GM12878 (cell line): ENCODE results near the gene MORN4. TPM values are rescaled to one million over a fixed set of nuclear protein-coding genes. Genes with fewer than 3 reads are reported as not detected.
A peak's percentile ranks its signal among the peaks of the same experiment; 100 is the strongest.

ENCODE experiments used
- ATAC-seq: fragments of 200-7000 bp; cut with Tn5 transposase; 3 replicates; pipeline ENCODE4 v1.9.1; 2020; ENCODE audit warnings: mild to moderate bottlenecking, moderate library complexity
- BruUV-seq: library from RNA; stranded (reverse); fragments of 400-500 nt; replicated peaks from 2 replicates; lab custom pipeline; 2021; lab: Mats Ljungman, UMichigan
- CTCF ChIA-PET: fragments of 300-600 bp; sonication (Branson Sonifier 250); formaldehyde crosslinking; extraction: SDS; loops from one replicate; lab custom pipeline; 2021; ENCODE audit warnings: inconsistent platforms; lab: Yijun Ruan, JAX
- POLR2A ChIA-PET: fragments of 350-600 bp; formaldehyde crosslinking; extraction: SDS; loops from one replicate; lab custom pipeline; 2021; ENCODE audit warnings: inconsistent platforms; lab: Charles Lee
- RAD21 ChIA-PET: fragments of 300-600 bp; sonication (Branson Sonifier 250); formaldehyde crosslinking; loops from one replicate; lab custom pipeline; 2023; ENCODE audit warnings: antibody characterized with exemption; ENCODE audit not compliant: unreplicated experiment; lab: Charles Lee
- SMC1A ChIA-PET: fragments of 300-600 bp; sonication (Branson Sonifier 250); formaldehyde crosslinking; loops from one replicate; lab custom pipeline; 2023; ENCODE audit not compliant: unreplicated experiment, uncharacterized antibody; lab: Charles Lee
- DNase-seq: peaks from one replicate; pipeline ENCODE4 v3.0.0-alpha.2; 2011; ENCODE audit warnings: low read depth, low spot score
- FAIRE-seq: peaks from 3 replicates; lab custom pipeline; 2011; peaks lifted over from hg19 to GRCh38; lab: Jason Lieb, UNC
- H2AFZ ChIP-seq: 2 replicates; pipeline ENCODE4 v1.6.0; 2011; ENCODE audit warnings: low read depth, low read length, control low read depth; ENCODE audit not compliant: control insufficient read depth
- H3K27ac ChIP-seq: 2 replicates; pipeline ENCODE4 v1.5.1; 2011; ENCODE audit warnings: control low read depth; ENCODE audit not compliant: control insufficient read depth, insufficient read depth
- H3K27me3 ChIP-seq, 2 experiments: replicated peaks in 1 of 2; 2 replicates each; pipeline versions ENCODE4 v1.6.0 to v1.6.1; 2011; ENCODE audit warnings: low read length in 1 of 2; ENCODE audit not compliant: control insufficient read depth in 2 of 2, insufficient read depth in 2 of 2
- H3K36me3 ChIP-seq, 2 experiments: 2 replicates each; pipeline ENCODE4 v1.5.1; 2011; ENCODE audit warnings: low read length in 1 of 2; ENCODE audit not compliant: control insufficient read depth in 2 of 2, insufficient read depth in 2 of 2
- H3K4me1 ChIP-seq: 2 replicates; pipeline ENCODE4 v1.6.1; 2011; ENCODE audit warnings: mild to moderate bottlenecking, low read length, moderate library complexity, mixed read lengths; ENCODE audit not compliant: control insufficient read depth, insufficient read depth
- H3K4me2 ChIP-seq: 2 replicates; pipeline ENCODE4 v1.6.0; 2011; ENCODE audit warnings: control low read depth; ENCODE audit not compliant: control insufficient read depth, insufficient read depth
- H3K4me3 ChIP-seq: fragments of 200-600 bp; sonication (generic); 2 replicates; pipeline ENCODE4 v1.5.1; 2016
- H3K79me2 ChIP-seq: 2 replicates; pipeline ENCODE4 v1.6.0; 2011; ENCODE audit warnings: low read length; ENCODE audit not compliant: control insufficient read depth, insufficient read depth
- H3K9ac ChIP-seq: 2 replicates; pipeline ENCODE4 v1.8.0; 2011; ENCODE audit warnings: low read length, control low read depth, mixed read lengths; ENCODE audit not compliant: control insufficient read depth, insufficient read depth
- H3K9me3 ChIP-seq: replicated peaks from 3 replicates; pipeline ENCODE4 v1.5.1; 2011; ENCODE audit warnings: mild to moderate bottlenecking, low read length; ENCODE audit not compliant: control insufficient read depth, insufficient read depth
- H4K20me1 ChIP-seq: 2 replicates; pipeline ENCODE4 v1.6.0; 2011; ENCODE audit not compliant: control insufficient read depth, insufficient read depth
- CEBPB ChIP-seq, 2 experiments: fragments of 150-350 bp in 1 of 2; IDR thresholded peaks; 2 replicates each; pipeline ENCODE4 v1.6.1; 2012 to 2014; ENCODE audit warnings: low read depth in 2 of 2, low read length in 2 of 2, borderline replicate concordance in 1 of 2, inconsistent platforms in 1 of 2
- EP300 ChIP-seq, 2 experiments: fragments of 150-350 bp in 1 of 2; IDR thresholded peaks; 2 replicates each; pipeline ENCODE4 v1.6.1; 2011 to 2012; ENCODE audit warnings: low read depth in 2 of 2, low read length in 2 of 2, borderline replicate concordance in 1 of 2, improper control_type of control experiment in 1 of 2, inconsistent platforms in 1 of 2; ENCODE audit not compliant: control insufficient read depth in 1 of 2
- FOS ChIP-seq: IDR thresholded peaks from 3 replicates; pipeline ENCODE4 v1.6.1; 2011; ENCODE audit warnings: borderline replicate concordance; ENCODE audit not compliant: insufficient read length; ENCODE audit errors: extremely low read depth
- HDGF ChIP-seq: fragments of 450-650 bp; IDR thresholded peaks from 2 replicates; pipeline ENCODE4 v1.6.1; 2016; ENCODE audit warnings: antibody characterized with exemption
- IRF4 ChIP-seq: IDR thresholded peaks from 2 replicates; pipeline ENCODE4 v1.6.1; 2011; ENCODE audit warnings: low read depth, low read length
- KLF5 ChIP-seq: fragments of 450-650 bp; IDR thresholded peaks from 2 replicates; pipeline ENCODE4 v1.6.1; 2014; ENCODE audit warnings: mild to moderate bottlenecking; ENCODE audit not compliant: partially characterized antibody
- NR2C2 ChIP-seq: IDR thresholded peaks from 2 replicates; pipeline ENCODE4 v1.6.1; 2011; ENCODE audit warnings: borderline replicate concordance, low read depth; ENCODE audit not compliant: control insufficient read depth, insufficient read length
- RAD51 ChIP-seq: fragments of 450-650 bp; IDR thresholded peaks from 2 replicates; pipeline ENCODE4 v1.6.1; 2016; ENCODE audit warnings: moderate library complexity, mild to moderate bottlenecking, inconsistent platforms
- RBBP5 ChIP-seq: fragments of 200-600 bp; sonication (generic); conservative IDR thresholded peaks from 2 replicates; pipeline ENCODE4 v1.6.1; 2016
- RUNX3 ChIP-seq: IDR thresholded peaks from 2 replicates; pipeline ENCODE4 v1.6.1; 2012; ENCODE audit warnings: low read length, inconsistent platforms
- SP1 ChIP-seq: IDR thresholded peaks from one replicate; pipeline ENCODE4 v1.6.1; 2011; ENCODE audit warnings: low read depth, low read length
- STAT3 ChIP-seq: IDR thresholded peaks from 2 replicates; pipeline ENCODE4 v1.6.1; 2011; ENCODE audit warnings: low read depth, low read length, improper control_type of control experiment
- WGBS: methylation state at CpG from one replicate; pipeline ENCODE4 v1.1.6; 2016; ENCODE audit warnings: low lambda C conversion rate; ENCODE audit not compliant: insufficient replicate concordance, insufficient coverage; ENCODE audit errors: missing lambda C conversion rate; 5-methylcytosine and 5-hydroxymethylcytosine counted together
- in situ Hi-C: fragments of 300-500 bp; cut with MboI; formaldehyde crosslinking; loops from 9 replicates; pipeline ENCODE4 v1.14.3; 2018; ENCODE audit warnings: mixed read lengths
- intact Hi-C: fragments of 100-400 bp; cut with micrococcal nuclease; formaldehyde crosslinking; loops from one replicate; pipeline ENCODE4 v1.14.2; 2022; ENCODE audit not compliant: unreplicated experiment
- polyA plus RNA-seq, 11 experiments: library from polyadenylated mRNA; depleted of rRNA in 4 of 11; unstranded in 6 of 11; stranded (reverse) in 5 of 11; fragments of >200 nt; fragmentation: Nextera tagmentation in 4 of 11; fragmentation: Illumina TruSeq in 1 of 11; extraction: Ambion mirVana in 4 of 11; extraction: Trizol in 1 of 11; gene quantifications; 1 replicate in 1 of 11; 2 replicates in 10 of 11; pipeline versions ENCODE4 v1.2.1 to v1.2.3, GENCODE V29; 2011 to 2016; ENCODE audit warnings: inconsistent platforms in 2 of 11, missing spikeins in 2 of 11, low read depth in 1 of 11
- total RNA-seq, 4 experiments: library from RNA; depleted of rRNA in 3 of 4; stranded (reverse); fragments of >200 nt in 3 of 4; fragmentation: Illumina TruSeq in 1 of 4; extraction: Trizol in 1 of 4; gene quantifications; 2 replicates each; pipeline versions ENCODE4 v1.2.1 to v1.2.3, GENCODE V29; 2013 to 2021
- TF ChIP-seq, protein P1 (sequence below): IDR thresholded peaks from 2 replicates; pipeline ENCODE4 v1.6.1; 2012; ENCODE audit warnings: low read length, inconsistent platforms
- TF ChIP-seq, protein P2 (sequence below): fragments of 450-650 bp; formaldehyde crosslinking; IDR thresholded peaks from 2 replicates; pipeline ENCODE4 v1.5.0; 2022; ENCODE audit warnings: mild to moderate bottlenecking, missing genetic modification characterization

The MORN4 gene
- total and polyA plus RNA-seq, 10 of the 15 experiments (the other 5 are each of a cell fraction or from before 2014, with no cell fraction given): 1.3 to 5.5 (median 2.6) TPM

DNA sequence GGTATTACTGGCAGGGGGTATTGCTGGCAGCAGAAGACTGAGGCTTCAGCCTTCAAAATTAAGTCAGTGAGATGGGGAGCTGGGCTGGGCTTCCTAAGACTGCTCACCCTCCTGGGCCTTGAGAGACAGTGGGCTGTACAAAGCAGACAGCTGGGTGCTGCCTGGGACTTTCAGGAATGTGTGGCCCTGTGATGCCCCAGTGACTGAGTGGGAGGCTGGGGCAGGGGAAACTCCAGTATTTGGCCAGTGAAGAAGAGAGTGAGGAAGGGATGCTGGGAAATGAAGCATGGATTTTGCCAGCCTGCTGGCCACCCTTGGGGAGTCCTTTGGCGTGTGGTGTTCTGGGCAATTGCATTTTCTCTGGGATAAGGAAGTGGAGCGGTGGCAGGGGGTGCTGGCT is 60.3 kb downstream of the MORN4 start:
- 46% methylated on average over 2 of the region's 2 CpGs for WGBS
- no peak for FAIRE-seq

GRCh38 chr10:97572214-97572989 is 60.9 kb downstream of the MORN4 start, which contains the start of gene ANKRD2:
Gene ANKRD2 (plus strand): TSS chr10:97572779. CDS start chr10:97572789, 10 bp downstream.
- RAD21 ChIA-PET: interaction anchor here (0.9 to 2.3 kb wide), 11 partner anchors 14 to 129 kb away, joined by 3 to 8 read pairs (median 3); partner anchors contain the start of gene AVPI1
- DNase-seq: no peak
- SMC1A ChIA-PET: interaction anchor here (0.8 to 1.9 kb wide), 8 partner anchors 9 to 160 kb away, joined by 3 to 9 read pairs (median 4); partner anchors contain the start of gene HOGA1
- H3K4me3 ChIP-seq: no peak within 1 kb of the TSS
- H3K27ac ChIP-seq: no peak within 1 kb of the TSS
- H3K4me2 ChIP-seq: no peak within 1 kb of the TSS
- no peaks in the 10 kb centered on the region for H4K20me1 ChIP-seq
- CTCF ChIA-PET: interaction anchor here (0.6 to 3.9 kb wide), 30 partner anchors 10 to 159 kb away, joined by 3 to 29 read pairs (median 4); partner anchors contain the start of genes AVPI1 and HOGA1
- H2AFZ ChIP-seq: no peak within 1 kb of the TSS
- WGBS: 55% methylated on average over 16 of the region's 16 CpGs
- peak; percentile 97 for ATAC-seq
- no peaks in the 10 kb centered on the region for H3K36me3 ChIP-seq
- peak; percentile 76 for FAIRE-seq
- POLR2A ChIA-PET: interaction anchor here (0.6 kb wide), 1 partner anchor 62 kb away, joined by 5 read pairs; no protein-coding TSS in a partner anchor
- H3K4me1 ChIP-seq: no peaks in the 10 kb centered on the region
- intact Hi-C loops: loop anchor here (1.0 to 2.0 kb wide), 2 partner anchors 40 to 158 kb away; no protein-coding TSS in a partner anchor
- no TSS peak for BruUV-seq
- H3K79me2 ChIP-seq: no peaks in the 10 kb centered on the region
- H3K9me3 ChIP-seq: no peaks in the 10 kb centered on the region
- no peak within 1 kb of the TSS for H3K9ac ChIP-seq
- in situ Hi-C loops: no loop called here
- H3K27me3 ChIP-seq: no peaks in the 10 kb centered on the region
- TF ChIP-seq CEBPB (IDR thresholded peaks at IDR 0.05; ENCODE audit: borderline replicate concordance in 1 of 2, low read depth in 2 of 2, low read length in 2 of 2) (no peak), KLF5 (no peak), RAD51 (no peak), HDGF (0 out of 2 replicates have a peak, but pooled peaks have one; percentile 75)
- TF ChIP-seq, protein P1, sequence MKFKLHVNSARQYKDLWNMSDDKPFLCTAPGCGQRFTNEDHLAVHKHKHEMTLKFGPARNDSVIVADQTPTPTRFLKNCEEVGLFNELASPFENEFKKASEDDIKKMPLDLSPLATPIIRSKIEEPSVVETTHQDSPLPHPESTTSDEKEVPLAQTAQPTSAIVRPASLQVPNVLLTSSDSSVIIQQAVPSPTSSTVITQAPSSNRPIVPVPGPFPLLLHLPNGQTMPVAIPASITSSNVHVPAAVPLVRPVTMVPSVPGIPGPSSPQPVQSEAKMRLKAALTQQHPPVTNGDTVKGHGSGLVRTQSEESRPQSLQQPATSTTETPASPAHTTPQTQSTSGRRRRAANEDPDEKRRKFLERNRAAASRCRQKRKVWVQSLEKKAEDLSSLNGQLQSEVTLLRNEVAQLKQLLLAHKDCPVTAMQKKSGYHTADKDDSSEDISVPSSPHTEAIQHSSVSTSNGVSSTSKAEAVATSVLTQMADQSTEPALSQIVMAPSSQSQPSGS: no peak
- TF ChIP-seq, protein P2, sequence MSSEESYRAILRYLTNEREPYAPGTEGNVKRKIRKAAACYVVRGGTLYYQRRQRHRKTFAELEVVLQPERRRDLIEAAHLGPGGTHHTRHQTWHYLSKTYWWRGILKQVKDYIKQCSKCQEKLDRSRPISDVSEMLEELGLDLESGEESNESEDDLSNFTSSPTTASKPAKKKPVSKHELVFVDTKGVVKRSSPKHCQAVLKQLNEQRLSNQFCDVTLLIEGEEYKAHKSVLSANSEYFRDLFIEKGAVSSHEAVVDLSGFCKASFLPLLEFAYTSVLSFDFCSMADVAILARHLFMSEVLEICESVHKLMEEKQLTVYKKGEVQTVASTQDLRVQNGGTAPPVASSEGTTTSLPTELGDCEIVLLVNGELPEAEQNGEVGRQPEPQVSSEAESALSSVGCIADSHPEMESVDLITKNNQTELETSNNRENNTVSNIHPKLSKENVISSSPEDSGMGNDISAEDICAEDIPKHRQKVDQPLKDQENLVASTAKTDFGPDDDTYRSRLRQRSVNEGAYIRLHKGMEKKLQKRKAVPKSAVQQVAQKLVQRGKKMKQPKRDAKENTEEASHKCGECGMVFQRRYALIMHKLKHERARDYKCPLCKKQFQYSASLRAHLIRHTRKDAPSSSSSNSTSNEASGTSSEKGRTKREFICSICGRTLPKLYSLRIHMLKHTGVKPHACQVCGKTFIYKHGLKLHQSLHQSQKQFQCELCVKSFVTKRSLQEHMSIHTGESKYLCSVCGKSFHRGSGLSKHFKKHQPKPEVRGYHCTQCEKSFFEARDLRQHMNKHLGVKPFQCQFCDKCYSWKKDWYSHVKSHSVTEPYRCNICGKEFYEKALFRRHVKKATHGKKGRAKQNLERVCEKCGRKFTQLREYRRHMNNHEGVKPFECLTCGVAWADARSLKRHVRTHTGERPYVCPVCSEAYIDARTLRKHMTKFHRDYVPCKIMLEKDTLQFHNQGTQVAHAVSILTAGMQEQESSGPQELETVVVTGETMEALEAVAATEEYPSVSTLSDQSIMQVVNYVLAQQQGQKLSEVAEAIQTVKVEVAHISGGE (CRISPR knock-in tag): no peak

More for the DNA sequence above, 60.3 kb downstream of the MORN4 start:
- intact Hi-C loops: loop anchor here (2.0 kb wide), 1 partner anchor 158 kb away; no protein-coding TSS in a partner anchor
- Histone ChIP-seq H3K27ac (no peak overlapping the region), H4K20me1 (no peaks in the 10 kb centered on the region), H3K36me3 (no peaks in the 10 kb centered on the region), H3K4me2 (no peak overlapping the region), H3K27me3 (no peaks in the 10 kb centered on the region; a peak in 1 of 4 replicates), H3K4me3 (no peak overlapping the region)
- SMC1A ChIA-PET: interaction anchor here (1.9 kb wide), 1 partner anchor 39 kb away, joined by 9 read pairs; no protein-coding TSS in a partner anchor
- DNase-seq: no peak
- TF ChIP-seq SP1: no peak
- TF ChIP-seq EP300 (IDR thresholded peaks at IDR 0.05; ENCODE audit: borderline replicate concordance in 1 of 2, control insufficient read depth in 1 of 2, low read depth in 2 of 2, low read length in 2 of 2): no peak
- TF ChIP-seq FOS: no peak
- TF ChIP-seq NR2C2: no peak
- no peak for TF ChIP-seq STAT3
- TF ChIP-seq RBBP5: no peak
- no peak for TF ChIP-seq RUNX3
- TF ChIP-seq IRF4: no peak
- TF ChIP-seq, all 136 proteins: peak for 0
- RAD21 ChIA-PET: interaction anchor here (1.5 to 2.3 kb wide), 2 partner anchors 37 to 76 kb away, joined by 4 to 6 read pairs; no protein-coding TSS in a partner anchor
- in situ Hi-C loops: no loop called here
- no peaks in the 10 kb centered on the region for H3K79me2 ChIP-seq
- CTCF ChIA-PET: interaction anchor here (0.7 to 3.9 kb wide), 13 partner anchors 11 to 110 kb away, joined by 3 to 29 read pairs (median 6); partner anchors contain the start of gene HOGA1
- no TSS peak for BruUV-seq
- H3K4me1 ChIP-seq: no peaks in the 10 kb centered on the region
- ATAC-seq: no peak
- H3K9me3 ChIP-seq: no peaks in the 10 kb centered on the region
- no peak overlapping the region for H3K9ac ChIP-seq
- POLR2A ChIA-PET: interaction anchor here (0.6 to 0.7 kb wide), 2 partner anchors 63 to 163 kb away, joined by 3 to 5 read pairs; no protein-coding TSS in a partner anchor
- H2AFZ ChIP-seq: no peak overlapping the region
